ENCODE results near the gene KLF16. TPM values are rescaled to one million over a fixed set of nuclear protein-coding genes. Genes with fewer than 3 reads are reported as not detected.

KLF16 gene
- total RNA-seq, 1 donor from 2014 or later = 38.1 TPM

- H3K27ac Mint-ChIP-seq = no peak overlapping the region
- intact Hi-C loops (cut with micrococcal nuclease) = no loop called here
- no peak for DNase-seq
- peaks cover 33% of the 10 kb centered on the region for H3K4me1 Mint-ChIP-seq
- peaks cover 12% of the 10 kb centered on the region for H3K36me3 Mint-ChIP-seq (ENCODE audit: low read depth)
- H3K4me3 Mint-ChIP-seq = no peak overlapping the region
- H3K27me3 Mint-ChIP-seq = no peaks in the 10 kb centered on the region
- H3K9me3 Mint-ChIP-seq = no peaks in the 10 kb centered on the region
These were observed 18.3 kb downstream of the KLF16 start for GRCh38 chr19:1845125-1845515.

- no peaks in the 10 kb centered on the region for H3K27me3 Mint-ChIP-seq
- intact Hi-C loops (cut with micrococcal nuclease) = no loop called here
- no peak overlapping the region for H3K4me3 Mint-ChIP-seq
These were observed 18.8 kb downstream of the KLF16 start for GRCh38 chr19:1844513-1845124.

GRCh38 chr19:1843646-1844394 lies 19.6 kb downstream of the KLF16 start:
- H3K4me1 Mint-ChIP-seq = peaks cover 27% of the 10 kb centered on the region
- intact Hi-C loops (cut with micrococcal nuclease) = no loop called here
- no peak for DNase-seq
- no peak overlapping the region for H3K27ac Mint-ChIP-seq
- peaks cover 12% of the 10 kb centered on the region for H3K36me3 Mint-ChIP-seq (ENCODE audit: low read depth)
- no peak overlapping the region for H3K4me3 Mint-ChIP-seq
- H3K27me3 Mint-ChIP-seq = no peaks in the 10 kb centered on the region
- H3K9me3 Mint-ChIP-seq = no peaks in the 10 kb centered on the region

More at GRCh38 chr19:1844513-1845124, 18.8 kb downstream of the KLF16 start:
- Mint-ChIP-seq H3K4me1 (peaks cover 31% of the 10 kb centered on the region), H3K27ac (no peak overlapping the region), H3K9me3 (no peaks in the 10 kb centered on the region), H3K36me3 (ENCODE audit: low read depth) (peaks cover 12% of the 10 kb centered on the region)
- no peak for DNase-seq

- H3K36me3 Mint-ChIP-seq (ENCODE audit: low read depth) = peaks cover 12% of the 10 kb centered on the region
- no peak for DNase-seq
- no peak overlapping the region for H3K27ac Mint-ChIP-seq
- intact Hi-C loops (cut with micrococcal nuclease) = no loop called here
- H3K27me3 Mint-ChIP-seq = no peaks in the 10 kb centered on the region
- peaks cover 25% of the 10 kb centered on the region for H3K4me1 Mint-ChIP-seq
- H3K9me3 Mint-ChIP-seq = no peaks in the 10 kb centered on the region
- no peak overlapping the region for H3K4me3 Mint-ChIP-seq
These were observed 20.3 kb downstream of the KLF16 start for GRCh38 chr19:1843116-1843515.

- Mint-ChIP-seq H3K4me3 (no peak overlapping the region), H3K9me3 (no peaks in the 10 kb centered on the region), H3K4me1 (peaks cover 17% of the 10 kb centered on the region), H3K27ac (no peak overlapping the region), H3K36me3 (ENCODE audit: low read depth) (peaks cover 7% of the 10 kb centered on the region), H3K27me3 (no peaks in the 10 kb centered on the region)
- intact Hi-C loops (cut with micrococcal nuclease) = no loop called here
- DNase-seq = no peak
These were observed 22.0 kb downstream of the KLF16 start for GRCh38 chr19:1841209-1841924.

GRCh38 chr19:1840541-1841115 lies 22.8 kb downstream of the KLF16 start:
- no peaks in the 10 kb centered on the region for H3K36me3 Mint-ChIP-seq (ENCODE audit: low read depth)
- no peak overlapping the region for H3K27ac Mint-ChIP-seq
- no peaks in the 10 kb centered on the region for H3K9me3 Mint-ChIP-seq
- no peaks in the 10 kb centered on the region for H3K27me3 Mint-ChIP-seq
- H3K4me3 Mint-ChIP-seq = no peak overlapping the region
- DNase-seq = no peak
- H3K4me1 Mint-ChIP-seq = peaks cover 10% of the 10 kb centered on the region
- intact Hi-C loops (cut with micrococcal nuclease) = no loop called here

- peak overlapping the region; percentile 25 for H3K27ac Mint-ChIP-seq
- no peak for DNase-seq
- intact Hi-C loops (cut with micrococcal nuclease) = no loop called here
- H3K9me3 Mint-ChIP-seq = no peaks in the 10 kb centered on the region
- H3K4me1 Mint-ChIP-seq = peaks cover 10% of the 10 kb centered on the region
- H3K27me3 Mint-ChIP-seq = no peaks in the 10 kb centered on the region
- no peak overlapping the region for H3K4me3 Mint-ChIP-seq
- H3K36me3 Mint-ChIP-seq (ENCODE audit: low read depth) = no peaks in the 10 kb centered on the region
These were observed 23.5 kb downstream of the KLF16 start for GRCh38 chr19:1839658-1840540.

GRCh38 chr19:1837625-1838105 lies 25.7 kb downstream of the KLF16 start:
- no peak overlapping the region for H3K27ac Mint-ChIP-seq
- intact Hi-C loops (cut with micrococcal nuclease) = no loop called here
- no peak overlapping the region for H3K4me3 Mint-ChIP-seq
- peaks cover 3% of the 10 kb centered on the region for H3K36me3 Mint-ChIP-seq (ENCODE audit: low read depth)
- DNase-seq = peak; percentile 91
- H3K9me3 Mint-ChIP-seq = no peaks in the 10 kb centered on the region
- no peaks in the 10 kb centered on the region for H3K27me3 Mint-ChIP-seq
- H3K4me1 Mint-ChIP-seq = peaks cover 8% of the 10 kb centered on the region

GRCh38 chr19:1837222-1837565 lies 26.2 kb downstream of the KLF16 start:
- DNase-seq = no peak
- intact Hi-C loops (cut with micrococcal nuclease) = no loop called here
- H3K27me3 Mint-ChIP-seq = no peaks in the 10 kb centered on the region
- H3K4me1 Mint-ChIP-seq = peaks cover 7% of the 10 kb centered on the region
- H3K36me3 Mint-ChIP-seq (ENCODE audit: low read depth) = peaks cover 3% of the 10 kb centered on the region
- H3K4me3 Mint-ChIP-seq = no peak overlapping the region
- no peaks in the 10 kb centered on the region for H3K9me3 Mint-ChIP-seq
- no peak overlapping the region for H3K27ac Mint-ChIP-seq

- H3K4me3 Mint-ChIP-seq = no peak overlapping the region
- intact Hi-C loops (cut with micrococcal nuclease) = no loop called here
- H3K4me1 Mint-ChIP-seq = peaks cover 6% of the 10 kb centered on the region
- peaks cover 3% of the 10 kb centered on the region for H3K36me3 Mint-ChIP-seq (ENCODE audit: low read depth)
- H3K27ac Mint-ChIP-seq = no peak overlapping the region
- no peaks in the 10 kb centered on the region for H3K9me3 Mint-ChIP-seq
- no peaks in the 10 kb centered on the region for H3K27me3 Mint-ChIP-seq
- DNase-seq = no peak
These were observed 26.7 kb downstream of the KLF16 start for GRCh38 chr19:1836458-1837221.

- H3K4me3 Mint-ChIP-seq = no peak overlapping the region
- intact Hi-C loops (cut with micrococcal nuclease) = no loop called here
- H3K9me3 Mint-ChIP-seq = no peaks in the 10 kb centered on the region
- peaks cover 3% of the 10 kb centered on the region for H3K4me1 Mint-ChIP-seq
- no peak for DNase-seq
- no peaks in the 10 kb centered on the region for H3K27me3 Mint-ChIP-seq
- peaks cover 5% of the 10 kb centered on the region for H3K36me3 Mint-ChIP-seq (ENCODE audit: low read depth)
- no peak overlapping the region for H3K27ac Mint-ChIP-seq
These were observed 29.8 kb downstream of the KLF16 start for GRCh38 chr19:1833540-1833939.

- Mint-ChIP-seq H3K4me1 (no peaks in the 10 kb centered on the region), H3K9me3 (no peaks in the 10 kb centered on the region), H3K4me3 (no peak overlapping the region), H3K27ac (no peak overlapping the region), H3K36me3 (ENCODE audit: low read depth) (peaks cover 5% of the 10 kb centered on the region), H3K27me3 (no peaks in the 10 kb centered on the region)
- intact Hi-C loops (cut with micrococcal nuclease) = no loop called here
- DNase-seq = no peak
These were observed 31.2 kb downstream of the KLF16 start for GRCh38 chr19:1832046-1832663.
